Smooth muscle cell (in vitro differentiated cells): ENCODE data around the gene BOK. TPM values are rescaled to one million over a fixed set of nuclear protein-coding genes. Genes with fewer than 3 reads are reported as not detected.
"Not testable (repeated sequence)": the region's sequence is repeated elsewhere in the genome, so short reads cannot be mapped to it uniquely, and the experiment has no call there.

Source experiments
- DNase-seq: peaks from one replicate; lab custom pipeline; 2025; ENCODE audit not compliant: unreplicated experiment; lab: John Stamatoyannopoulos, UW
- H2AFZ ChIP-seq: fragments of 200-600 bp; sonication (generic); 2 replicates; pipeline ENCODE4 v1.6.0; 2016; ENCODE audit warnings: antibody characterized with exemption, low read depth, mild to moderate bottlenecking
- H3F3A ChIP-seq: fragments of 200-600 bp; sonication (generic); 2 replicates; pipeline ENCODE4 v1.6.0; 2017; ENCODE audit warnings: antibody characterized with exemption, low read depth
- H3K27ac ChIP-seq: fragments of 200-600 bp; sonication (generic); 2 replicates; pipeline ENCODE4 v1.5.1; 2016; ENCODE audit warnings: low read depth, mild to moderate bottlenecking
- H3K27me3 ChIP-seq: fragments of 200-600 bp; sonication (generic); 2 replicates; pipeline ENCODE4 v1.6.1; 2016; ENCODE audit warnings: low read depth, mild to moderate bottlenecking
- H3K36me3 ChIP-seq: fragments of 200-600 bp; sonication (generic); 2 replicates; pipeline ENCODE4 v1.5.1; 2016; ENCODE audit warnings: low read depth
- H3K4me1 ChIP-seq: fragments of 200-600 bp; sonication (generic); 2 replicates; pipeline ENCODE4 v1.5.1; 2016; ENCODE audit warnings: low read depth
- H3K4me2 ChIP-seq: fragments of 200-600 bp; sonication (generic); 2 replicates; pipeline ENCODE4 v1.6.0; 2016; ENCODE audit warnings: mild to moderate bottlenecking
- H3K4me3 ChIP-seq: fragments of 200-600 bp; sonication (generic); 2 replicates; pipeline ENCODE4 v1.5.1; 2016; ENCODE audit warnings: mild to moderate bottlenecking
- H3K79me2 ChIP-seq: fragments of 200-600 bp; sonication (generic); 2 replicates; pipeline ENCODE4 v1.6.0; 2016; ENCODE audit warnings: low read depth, mild to moderate bottlenecking
- H3K9ac ChIP-seq: fragments of 200-600 bp; sonication (generic); 2 replicates; pipeline ENCODE4 v1.6.0; 2016; ENCODE audit warnings: low read depth
- H3K9me3 ChIP-seq: fragments of 200-600 bp; sonication (generic); replicated peaks from 2 replicates; pipeline ENCODE4 v1.5.1; 2016; ENCODE audit warnings: low read depth
- H4K20me1 ChIP-seq: fragments of 200-600 bp; sonication (generic); 2 replicates; pipeline ENCODE4 v1.6.0; 2016; ENCODE audit warnings: low read depth
- WGBS: methylation state at CpG from one replicate; pipeline ENCODE4 v1.1.7; 2016; ENCODE audit warnings: low lambda C conversion rate; 5-methylcytosine and 5-hydroxymethylcytosine counted together
- polyA plus RNA-seq: library from polyadenylated mRNA; unstranded; fragments of >200 nt; fragmentation: Nextera tagmentation; extraction: Ambion mirVana; gene quantifications from 2 replicates; pipeline ENCODE4 v1.2.1, GENCODE V29; 2016
- total RNA-seq: library from RNA; depleted of rRNA; stranded (reverse); fragments of >200 nt; gene quantifications from 2 replicates; pipeline ENCODE4 v1.2.3, GENCODE V29; 2014
- TF ChIP-seq, protein P1 (sequence below): fragments of 200-600 bp; sonication (generic); IDR thresholded peaks from 2 replicates; pipeline ENCODE4 v1.5.1; 2017; ENCODE audit warnings: borderline replicate concordance, mild to moderate bottlenecking, antibody characterized with exemption; ENCODE audit not compliant: insufficient read depth, poor library complexity, severe bottlenecking

The BOK gene
- total and polyA plus RNA-seq, 2 experiments from 2014 or later, result 34.9 to 40.8 TPM

DNA sequence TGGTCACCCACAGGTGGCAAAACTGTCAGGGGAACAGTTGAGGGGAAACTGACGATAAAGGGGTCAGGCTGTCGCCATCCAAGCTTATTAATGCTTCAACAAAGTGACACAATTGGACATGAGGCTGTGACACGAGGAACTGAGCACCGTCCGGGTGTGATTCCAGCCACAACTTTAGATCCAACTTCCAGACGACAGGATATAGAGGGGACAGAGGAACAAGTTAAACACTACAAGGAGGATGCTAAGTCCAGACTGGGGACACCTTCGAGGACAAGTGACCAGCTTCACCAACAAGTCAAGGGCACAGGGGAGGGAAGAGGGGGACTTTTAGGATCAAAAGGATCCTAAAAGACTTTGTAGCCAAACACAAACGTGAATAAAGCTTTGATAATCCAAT lies 23.8 kb downstream of the BOK start:
- Histone ChIP-seq H3K27me3 (no peaks in the 10 kb centered on the region), H3K36me3 (peaks cover 24% of the 10 kb centered on the region), H3K79me2 (no peaks in the 10 kb centered on the region), H3K4me2 (no peak overlapping the region), H3K27ac (no peak overlapping the region), H3F3A (no peaks in the 10 kb centered on the region), H2AFZ (no peak overlapping the region), H4K20me1 (no peaks in the 10 kb centered on the region), H3K9ac (no peak overlapping the region), H3K4me3 (no peak overlapping the region), H3K9me3 (peaks cover 28% of the 10 kb centered on the region), H3K4me1 (no peaks in the 10 kb centered on the region)
- 98% methylated on average over 8 of the region's 8 CpGs for WGBS
- DNase-seq, result no peak
- TF ChIP-seq, protein P1, sequence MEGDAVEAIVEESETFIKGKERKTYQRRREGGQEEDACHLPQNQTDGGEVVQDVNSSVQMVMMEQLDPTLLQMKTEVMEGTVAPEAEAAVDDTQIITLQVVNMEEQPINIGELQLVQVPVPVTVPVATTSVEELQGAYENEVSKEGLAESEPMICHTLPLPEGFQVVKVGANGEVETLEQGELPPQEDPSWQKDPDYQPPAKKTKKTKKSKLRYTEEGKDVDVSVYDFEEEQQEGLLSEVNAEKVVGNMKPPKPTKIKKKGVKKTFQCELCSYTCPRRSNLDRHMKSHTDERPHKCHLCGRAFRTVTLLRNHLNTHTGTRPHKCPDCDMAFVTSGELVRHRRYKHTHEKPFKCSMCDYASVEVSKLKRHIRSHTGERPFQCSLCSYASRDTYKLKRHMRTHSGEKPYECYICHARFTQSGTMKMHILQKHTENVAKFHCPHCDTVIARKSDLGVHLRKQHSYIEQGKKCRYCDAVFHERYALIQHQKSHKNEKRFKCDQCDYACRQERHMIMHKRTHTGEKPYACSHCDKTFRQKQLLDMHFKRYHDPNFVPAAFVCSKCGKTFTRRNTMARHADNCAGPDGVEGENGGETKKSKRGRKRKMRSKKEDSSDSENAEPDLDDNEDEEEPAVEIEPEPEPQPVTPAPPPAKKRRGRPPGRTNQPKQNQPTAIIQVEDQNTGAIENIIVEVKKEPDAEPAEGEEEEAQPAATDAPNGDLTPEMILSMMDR, result no peak

DNA sequence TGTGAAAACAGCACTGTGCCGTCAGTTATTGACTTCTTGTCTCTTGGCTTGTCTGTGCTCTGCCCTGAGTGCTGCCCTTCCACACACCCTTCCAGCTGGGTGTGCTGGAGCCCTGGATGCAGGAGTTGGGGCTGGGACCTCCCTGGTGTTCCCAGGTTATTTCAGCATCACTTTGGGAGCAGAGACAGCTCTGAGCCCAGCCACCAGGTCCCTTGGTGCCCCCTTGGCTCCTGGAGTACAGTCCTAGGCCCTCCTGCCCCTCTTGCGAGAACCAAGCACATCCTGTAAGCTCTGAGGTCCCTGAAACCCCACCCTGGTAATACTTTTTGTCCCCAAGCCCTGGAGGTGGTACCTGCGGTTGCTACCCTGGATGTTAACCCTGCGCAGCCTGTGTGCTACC lies 24.3 kb downstream of the BOK start:
- H3K27ac ChIP-seq, result no peak overlapping the region
- TF ChIP-seq, protein P1, result no peak
- H3K4me1 ChIP-seq, result no peaks in the 10 kb centered on the region
- no peak overlapping the region for H3K4me2 ChIP-seq
- H3K36me3 ChIP-seq, result peaks cover 28% of the 10 kb centered on the region
- WGBS, result 94% methylated on average over 4 of the region's 4 CpGs
- H2AFZ ChIP-seq, result no peak overlapping the region
- H3K9ac ChIP-seq, result no peak overlapping the region
- H3K79me2 ChIP-seq, result no peaks in the 10 kb centered on the region
- no peaks in the 10 kb centered on the region for H3F3A ChIP-seq
- no peaks in the 10 kb centered on the region for H3K27me3 ChIP-seq
- H4K20me1 ChIP-seq, result no peaks in the 10 kb centered on the region
- peaks cover 29% of the 10 kb centered on the region for H3K9me3 ChIP-seq
- no peak overlapping the region for H3K4me3 ChIP-seq
- DNase-seq, result no peak

DNA sequence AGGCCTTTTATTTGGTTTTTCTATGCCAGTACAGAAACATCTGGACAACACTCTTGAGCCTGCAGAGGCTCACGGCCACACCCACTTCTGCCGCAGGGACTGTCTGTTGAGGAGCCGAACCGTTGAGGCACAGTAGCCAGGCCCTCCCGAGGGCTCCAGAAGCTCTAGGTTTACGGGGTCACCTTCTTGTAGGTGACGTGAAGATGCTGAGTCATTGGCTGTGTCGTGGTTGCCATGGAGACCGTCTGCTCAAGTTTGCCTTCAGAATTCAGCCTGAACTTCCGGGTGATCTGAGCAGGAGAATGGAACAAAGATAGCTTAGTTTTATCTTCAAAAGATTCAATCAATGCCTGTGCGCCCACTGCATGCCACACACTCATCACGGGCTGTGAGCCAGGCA lies 25.9 kb downstream of the BOK start:
- Histone ChIP-seq H4K20me1 (no peaks in the 10 kb centered on the region), H3K27me3 (no peaks in the 10 kb centered on the region), H3K9ac (no peak overlapping the region), H3K27ac (no peak overlapping the region), H3K79me2 (peaks cover 5% of the 10 kb centered on the region), H3K9me3 (peaks cover 29% of the 10 kb centered on the region), H3K36me3 (peaks cover 40% of the 10 kb centered on the region), H3F3A (no peaks in the 10 kb centered on the region), H2AFZ (no peak overlapping the region), H3K4me3 (no peak overlapping the region), H3K4me1 (no peaks in the 10 kb centered on the region), H3K4me2 (no peak overlapping the region)
- TF ChIP-seq, protein P1, result no peak
- 92% methylated on average over 12 of the region's 12 CpGs for WGBS
- no peak for DNase-seq

DNA sequence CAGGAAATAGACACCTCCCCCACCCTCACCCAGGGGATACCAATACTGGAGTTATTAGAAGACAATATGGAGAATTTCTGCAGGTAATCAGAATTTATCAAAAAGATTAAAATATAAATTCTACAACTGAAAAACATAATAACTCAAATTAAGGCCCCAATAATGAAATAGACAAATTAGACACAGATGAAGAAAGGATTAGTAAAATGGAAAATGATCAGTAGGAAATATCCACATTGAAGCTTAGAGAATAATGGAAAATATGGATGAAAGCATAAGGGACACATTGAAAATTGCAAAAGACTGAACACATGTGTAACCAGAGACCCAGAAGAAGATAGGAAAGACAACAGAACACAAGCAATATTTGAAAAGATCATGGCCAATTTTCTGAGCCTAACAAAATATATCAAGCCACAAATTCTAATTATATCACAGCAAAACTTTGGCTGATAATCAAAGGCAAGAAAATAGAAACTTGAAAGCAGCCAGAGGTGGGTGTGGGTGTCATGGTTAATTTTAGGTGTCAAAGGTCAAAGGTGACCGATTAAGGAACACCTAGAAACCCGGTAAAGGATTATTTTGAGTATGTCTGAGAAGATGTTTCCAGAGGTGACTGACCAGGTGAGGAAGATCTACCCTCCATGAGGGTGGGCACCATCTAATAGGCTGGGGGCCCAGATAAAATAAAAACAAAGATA lies 28.2 kb downstream of the BOK start:
- no peak for DNase-seq
- H3K79me2 ChIP-seq, result peaks cover 5% of the 10 kb centered on the region
- no peak overlapping the region for H2AFZ ChIP-seq
- H3K27ac ChIP-seq, result no peak overlapping the region
- H3K4me2 ChIP-seq, result no peak overlapping the region
- peaks cover 29% of the 10 kb centered on the region for H3K9me3 ChIP-seq
- no peaks in the 10 kb centered on the region for H3F3A ChIP-seq
- TF ChIP-seq, protein P1, result no peak
- no peak overlapping the region for H3K9ac ChIP-seq
- H4K20me1 ChIP-seq, result no peaks in the 10 kb centered on the region
- H3K4me3 ChIP-seq, result no peak overlapping the region
- no peaks in the 10 kb centered on the region for H3K27me3 ChIP-seq
- no peaks in the 10 kb centered on the region for H3K4me1 ChIP-seq
- H3K36me3 ChIP-seq, result peaks cover 40% of the 10 kb centered on the region
- 100% methylated on average over 2 of the region's 2 CpGs for WGBS

DNA sequence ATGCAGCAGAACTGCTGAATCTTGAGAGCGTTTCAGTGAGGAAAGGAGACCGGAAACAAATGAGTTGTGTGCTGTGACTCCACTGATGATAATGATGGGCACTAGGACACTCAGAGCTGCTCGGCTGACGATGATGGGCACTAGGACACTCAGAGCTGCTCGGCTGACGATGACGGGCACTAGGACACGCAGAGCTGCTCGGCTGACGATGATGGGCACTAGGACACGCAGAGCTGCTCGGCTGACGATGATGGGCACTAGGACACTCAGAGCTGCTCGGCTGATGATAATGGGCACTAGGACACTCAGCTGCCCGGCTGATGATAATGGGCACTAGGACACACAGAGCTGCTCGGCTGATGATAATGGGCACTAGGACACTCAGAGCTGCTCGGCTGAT lies 31.3 kb downstream of the BOK start:
- Histone ChIP-seq H3K9me3 (peaks cover 15% of the 10 kb centered on the region), H3K36me3 (peaks cover 24% of the 10 kb centered on the region)
- not testable (repeated sequence) for H2AFZ ChIP-seq, H3K9ac ChIP-seq, H3K27me3 ChIP-seq, DNase-seq, H3K4me2 ChIP-seq, H3K79me2 ChIP-seq, H3K4me1 ChIP-seq, H3K4me3 ChIP-seq, H3F3A ChIP-seq, H3K27ac ChIP-seq, H4K20me1 ChIP-seq
- 78% methylated on average over 17 of the region's 17 CpGs for WGBS
